HFFc6 (cell line): Measurements from ENCODE around the gene PIK3R6. TPM values are rescaled to one million over a fixed set of nuclear protein-coding genes. Genes with fewer than 3 reads are reported as not detected.

Experiments used
- DNase-seq: peaks from one replicate; pipeline ENCODE4 v3.0.0-alpha.2; 2018
- H3K27ac Mint-ChIP-seq: 2 replicates; pipeline ENCODE4 v1.8.0; 2020; ENCODE audit warnings: mild to moderate bottlenecking, mixed read lengths
- H3K27me3 Mint-ChIP-seq: 2 replicates; pipeline ENCODE4 v1.8.0; 2021; ENCODE audit warnings: mild to moderate bottlenecking, moderate library complexity, mixed read lengths; ENCODE audit not compliant: insufficient read depth
- H3K36me3 Mint-ChIP-seq: 2 replicates; pipeline ENCODE4 v1.8.0; 2021; ENCODE audit warnings: low read depth, mixed read lengths
- H3K4me1 Mint-ChIP-seq: 2 replicates; pipeline ENCODE4 v1.8.0; 2020; ENCODE audit warnings: low read depth, mixed read lengths
- H3K4me3 Mint-ChIP-seq: 2 replicates; pipeline ENCODE4 v1.8.0; 2020; ENCODE audit warnings: mild to moderate bottlenecking, moderate library complexity, mixed read lengths
- H3K9me3 Mint-ChIP-seq: 2 replicates; pipeline ENCODE4 v1.8.0; 2020; ENCODE audit warnings: mild to moderate bottlenecking, mixed read lengths
- total RNA-seq, 6 experiments: library from RNA; stranded (reverse); fragmentation: NEBNext Ultra II Directional; extraction: Animal tissue kit (Norgen Biotek cat#: 25700); gene quantifications; 2 replicates in 1 of 6; 3 replicates in 5 of 6; pipeline ENCODE4 v1.2.3, GENCODE V29; 2021
- TF ChIP-seq, protein P1 (sequence below): fragments of 200-600 bp; sonication (generic); IDR thresholded peaks from 2 replicates; pipeline ENCODE4 v1.5.0; 2021; ENCODE audit warnings: antibody characterized with exemption, mild to moderate bottlenecking

The PIK3R6 gene
- total RNA-seq, 6 experiments from 2014 or later, result not detected

GRCh38 chr17:8822401-8823035 is 45.0 kb downstream of the PIK3R6 start:
- DNase-seq, result no peak
- TF ChIP-seq, protein P1, sequence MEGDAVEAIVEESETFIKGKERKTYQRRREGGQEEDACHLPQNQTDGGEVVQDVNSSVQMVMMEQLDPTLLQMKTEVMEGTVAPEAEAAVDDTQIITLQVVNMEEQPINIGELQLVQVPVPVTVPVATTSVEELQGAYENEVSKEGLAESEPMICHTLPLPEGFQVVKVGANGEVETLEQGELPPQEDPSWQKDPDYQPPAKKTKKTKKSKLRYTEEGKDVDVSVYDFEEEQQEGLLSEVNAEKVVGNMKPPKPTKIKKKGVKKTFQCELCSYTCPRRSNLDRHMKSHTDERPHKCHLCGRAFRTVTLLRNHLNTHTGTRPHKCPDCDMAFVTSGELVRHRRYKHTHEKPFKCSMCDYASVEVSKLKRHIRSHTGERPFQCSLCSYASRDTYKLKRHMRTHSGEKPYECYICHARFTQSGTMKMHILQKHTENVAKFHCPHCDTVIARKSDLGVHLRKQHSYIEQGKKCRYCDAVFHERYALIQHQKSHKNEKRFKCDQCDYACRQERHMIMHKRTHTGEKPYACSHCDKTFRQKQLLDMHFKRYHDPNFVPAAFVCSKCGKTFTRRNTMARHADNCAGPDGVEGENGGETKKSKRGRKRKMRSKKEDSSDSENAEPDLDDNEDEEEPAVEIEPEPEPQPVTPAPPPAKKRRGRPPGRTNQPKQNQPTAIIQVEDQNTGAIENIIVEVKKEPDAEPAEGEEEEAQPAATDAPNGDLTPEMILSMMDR, result no peak
- Mint-ChIP-seq H3K27me3 (peaks cover 1% of the 10 kb centered on the region; the same call in 1 of the 2 replicates), H3K4me3 (no peak overlapping the region), H3K27ac (no peak overlapping the region), H3K4me1 (no peaks in the 10 kb centered on the region), H3K9me3 (peaks cover 43% of the 10 kb centered on the region), H3K36me3 (no peaks in the 10 kb centered on the region)

- H3K9me3 Mint-ChIP-seq, result peaks cover 39% of the 10 kb centered on the region
- no peak overlapping the region for H3K27ac Mint-ChIP-seq
- peaks cover 1% of the 10 kb centered on the region; the same call in 1 of the 2 replicates for H3K27me3 Mint-ChIP-seq
- H3K4me3 Mint-ChIP-seq, result no peak overlapping the region
- no peaks in the 10 kb centered on the region for H3K36me3 Mint-ChIP-seq
- H3K4me1 Mint-ChIP-seq, result no peaks in the 10 kb centered on the region
- TF ChIP-seq, protein P1, result no peak
- DNase-seq, result no peak
Observed at GRCh38 chr17:8821446-8822105, 45.9 kb downstream of the PIK3R6 start.

- TF ChIP-seq, protein P1, result no peak
- 0 out of 2 replicates have a peak, but pooled peaks cover 1% of the 10 kb centered on the region for H3K27me3 Mint-ChIP-seq
- no peak overlapping the region for H3K27ac Mint-ChIP-seq
- no peak overlapping the region for H3K4me3 Mint-ChIP-seq
- H3K9me3 Mint-ChIP-seq, result peaks cover 35% of the 10 kb centered on the region
- H3K36me3 Mint-ChIP-seq, result no peaks in the 10 kb centered on the region
- H3K4me1 Mint-ChIP-seq, result no peaks in the 10 kb centered on the region
- no peak for DNase-seq
Observed at GRCh38 chr17:8820311-8821010, 47.0 kb downstream of the PIK3R6 start.

DNA sequence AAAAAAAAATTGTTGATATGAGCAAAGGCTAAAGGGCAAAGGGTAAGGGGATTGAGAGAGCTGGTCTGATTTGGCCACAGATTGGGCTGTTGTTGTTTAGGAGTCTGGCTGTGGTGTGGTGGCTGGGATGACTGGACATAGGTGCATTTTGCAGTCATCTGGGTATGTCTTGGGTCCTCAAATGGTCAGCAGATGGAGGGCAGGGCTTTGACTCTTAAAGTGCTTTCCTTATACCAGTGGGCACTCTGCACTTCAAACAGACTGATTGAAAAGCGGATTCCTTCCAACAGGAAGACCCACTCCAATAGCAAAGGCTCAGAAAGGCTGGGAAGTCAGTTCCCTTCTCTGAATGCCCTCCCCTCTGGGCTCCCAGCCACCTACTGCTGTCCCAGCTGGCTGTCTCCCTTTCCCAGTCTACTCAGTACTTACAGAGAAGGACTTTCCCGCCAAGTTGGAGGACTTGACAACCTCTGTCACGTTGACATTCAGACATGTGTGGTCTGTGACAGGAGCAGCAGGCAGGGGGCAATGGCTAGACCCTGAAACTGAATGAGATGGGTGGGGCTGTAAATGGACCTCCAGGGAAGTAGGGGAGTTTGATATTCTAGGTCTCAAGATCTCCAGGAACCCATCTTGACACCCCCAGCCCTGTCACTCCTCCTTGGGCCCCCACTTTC is 48.7 kb downstream of the PIK3R6 start:
- TF ChIP-seq, protein P1, result no peak
- no peaks in the 10 kb centered on the region for H3K4me1 Mint-ChIP-seq
- H3K36me3 Mint-ChIP-seq, result peaks cover under 1% of the 10 kb centered on the region; the same call in 1 of the 2 replicates
- H3K27me3 Mint-ChIP-seq, result 0 out of 2 replicates have a peak, but pooled peaks cover 1% of the 10 kb centered on the region
- H3K27ac Mint-ChIP-seq, result no peak overlapping the region
- peaks cover 26% of the 10 kb centered on the region for H3K9me3 Mint-ChIP-seq
- no peak for DNase-seq
- H3K4me3 Mint-ChIP-seq, result no peak overlapping the region

GRCh38 chr17:8818047-8818446 is 49.4 kb downstream of the PIK3R6 start:
- no peak overlapping the region for H3K4me3 Mint-ChIP-seq
- TF ChIP-seq, protein P1, result no peak
- 0 out of 2 replicates have a peak, but pooled peaks cover 1% of the 10 kb centered on the region for H3K27me3 Mint-ChIP-seq
- no peak overlapping the region for H3K27ac Mint-ChIP-seq
- peaks cover 5% of the 10 kb centered on the region; the same call in 1 of the 2 replicates for H3K36me3 Mint-ChIP-seq
- H3K9me3 Mint-ChIP-seq, result peaks cover 24% of the 10 kb centered on the region
- no peaks in the 10 kb centered on the region for H3K4me1 Mint-ChIP-seq
- DNase-seq, result no peak
